A673 (cell line): ENCODE results near the gene CPEB4. TPM values are rescaled to one million over a fixed set of nuclear protein-coding genes. Genes with fewer than 3 reads are reported as not detected.

Source experiments
- BruUV-seq: library from RNA; stranded (reverse); fragments of 400-500 nt; replicated peaks from 2 replicates; lab custom pipeline; 2021; lab: Mats Ljungman, UMichigan
- CTCF ChIA-PET: fragments of 300-600 bp; sonication (Branson Sonifier 250); formaldehyde crosslinking; loops from one replicate; lab custom pipeline; 2022; ENCODE audit warnings: antibody characterized with exemption; lab: Charles Lee
- POLR2A ChIA-PET: fragments of 300-600 bp; sonication (Branson Sonifier 250); formaldehyde crosslinking; loops from one replicate; lab custom pipeline; 2022; ENCODE audit warnings: antibody characterized with exemption; ENCODE audit not compliant: low non-redundant PET; lab: Charles Lee
- DNase-seq: peaks from one replicate; pipeline ENCODE4 v3.0.0-alpha.2; 2015; ENCODE audit warnings: low spot score
- H3K27ac ChIP-seq: fragments of 200-600 bp; sonication (generic); 2 replicates; pipeline ENCODE4 v1.5.1; 2016; ENCODE audit warnings: mixed run types, low read depth, mild to moderate bottlenecking, mixed read lengths, antibody characterized with exemption, low read length; ENCODE audit not compliant: poor library complexity, severe bottlenecking
- H3K27me3 ChIP-seq: fragments of 200-600 bp; sonication (generic); replicated peaks from 2 replicates; pipeline ENCODE4 v1.6.1; 2017; ENCODE audit warnings: mixed run types, low read depth, mild to moderate bottlenecking, mixed read lengths, antibody characterized with exemption, low read length; ENCODE audit not compliant: insufficient read depth, poor library complexity
- H3K36me3 ChIP-seq: fragments of 200-600 bp; sonication (generic); 2 replicates; pipeline ENCODE4 v1.6.1; 2016; ENCODE audit warnings: mixed run types, mild to moderate bottlenecking, mixed read lengths, antibody characterized with exemption, low read length; ENCODE audit not compliant: insufficient read depth, poor library complexity, severe bottlenecking
- H3K4me1 ChIP-seq: fragments of 200-600 bp; sonication (generic); 2 replicates; pipeline ENCODE4 v1.6.1; 2017; ENCODE audit warnings: mixed run types, mild to moderate bottlenecking, mixed read lengths, antibody characterized with exemption, low read length; ENCODE audit not compliant: insufficient read depth, poor library complexity, severe bottlenecking
- H3K4me3 ChIP-seq: fragments of 200-600 bp; sonication (generic); 2 replicates; pipeline ENCODE4 v1.5.1; 2016; ENCODE audit warnings: low read depth, mixed run types, mild to moderate bottlenecking, mixed read lengths, low read length; ENCODE audit not compliant: poor library complexity, severe bottlenecking
- H3K9me3 ChIP-seq: fragments of 200-600 bp; sonication (generic); 2 replicates; pipeline ENCODE4 v1.6.1; 2016; ENCODE audit warnings: mixed run types, low read depth, mild to moderate bottlenecking, mixed read lengths, antibody characterized with exemption, low read length; ENCODE audit not compliant: poor library complexity, severe bottlenecking
- EZH2 ChIP-seq: fragments of 200-600 bp; sonication (generic); IDR thresholded peaks from 2 replicates; pipeline ENCODE4 v1.6.1; 2017; ENCODE audit warnings: borderline replicate concordance, low read depth, mild to moderate bottlenecking, mixed read lengths, antibody characterized with exemption, low read length; ENCODE audit not compliant: poor library complexity, severe bottlenecking
- intact Hi-C: fragments of 100-400 bp; cut with micrococcal nuclease; formaldehyde crosslinking; loops from one replicate; pipeline ENCODE4 v1.10.0; 2022; ENCODE audit not compliant: unreplicated experiment
- total RNA-seq: library from RNA; stranded (reverse); gene quantifications from 2 replicates; pipeline ENCODE4 v1.2.3, GENCODE V29; 2021
- TF ChIP-seq, protein P1 (sequence below): fragments of 300-800, 200-600 bp; sonication (generic); conservative IDR thresholded peaks from 2 replicates; pipeline ENCODE4 v1.5.1; 2017; ENCODE audit warnings: low read depth, mild to moderate bottlenecking, antibody characterized with exemption, low read length, moderate library complexity, mixed read lengths

CPEB4 gene
- total RNA-seq, 1 experiment from 2014 or later, result 1.6 TPM

DNA sequence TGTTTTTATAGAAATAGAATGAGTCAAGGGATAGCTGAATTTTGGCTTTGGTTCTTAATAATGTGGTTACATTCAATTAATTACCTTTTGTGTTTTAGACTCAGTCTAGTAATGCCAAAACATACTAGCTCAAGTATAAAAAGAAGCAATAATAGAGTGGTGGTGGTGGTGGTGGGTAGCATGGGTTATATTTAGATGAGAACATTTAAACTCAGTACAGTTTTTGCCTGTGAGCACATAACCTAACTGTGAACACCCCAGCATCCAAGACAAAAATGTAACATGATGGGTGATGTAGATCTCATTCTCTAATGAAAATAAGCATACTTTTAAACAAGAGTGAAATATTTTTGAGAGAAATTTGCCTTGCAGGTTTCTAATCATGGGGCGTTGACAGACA, 14.2 kb downstream of the CPEB4 start:
- Histone ChIP-seq H3K27ac (no peak overlapping the region), H3K4me3 (no peak overlapping the region), H3K27me3 (no peaks in the 10 kb centered on the region), H3K36me3 (no peaks in the 10 kb centered on the region), H3K4me1 (no peaks in the 10 kb centered on the region), H3K9me3 (no peaks in the 10 kb centered on the region)
- ChIA-PET POLR2A (no interaction called here), CTCF (interaction anchor here (0.5 kb wide), 1 partner anchor 311 kb away, joined by 3 read pairs; no protein-coding TSS in a partner anchor)
- no peak for DNase-seq
- intact Hi-C loops, result no loop called here
- TF ChIP-seq, protein P1, sequence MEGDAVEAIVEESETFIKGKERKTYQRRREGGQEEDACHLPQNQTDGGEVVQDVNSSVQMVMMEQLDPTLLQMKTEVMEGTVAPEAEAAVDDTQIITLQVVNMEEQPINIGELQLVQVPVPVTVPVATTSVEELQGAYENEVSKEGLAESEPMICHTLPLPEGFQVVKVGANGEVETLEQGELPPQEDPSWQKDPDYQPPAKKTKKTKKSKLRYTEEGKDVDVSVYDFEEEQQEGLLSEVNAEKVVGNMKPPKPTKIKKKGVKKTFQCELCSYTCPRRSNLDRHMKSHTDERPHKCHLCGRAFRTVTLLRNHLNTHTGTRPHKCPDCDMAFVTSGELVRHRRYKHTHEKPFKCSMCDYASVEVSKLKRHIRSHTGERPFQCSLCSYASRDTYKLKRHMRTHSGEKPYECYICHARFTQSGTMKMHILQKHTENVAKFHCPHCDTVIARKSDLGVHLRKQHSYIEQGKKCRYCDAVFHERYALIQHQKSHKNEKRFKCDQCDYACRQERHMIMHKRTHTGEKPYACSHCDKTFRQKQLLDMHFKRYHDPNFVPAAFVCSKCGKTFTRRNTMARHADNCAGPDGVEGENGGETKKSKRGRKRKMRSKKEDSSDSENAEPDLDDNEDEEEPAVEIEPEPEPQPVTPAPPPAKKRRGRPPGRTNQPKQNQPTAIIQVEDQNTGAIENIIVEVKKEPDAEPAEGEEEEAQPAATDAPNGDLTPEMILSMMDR, result no peak
- no peak for TF ChIP-seq EZH2
- BruUV-seq, result no TSS peak

DNA sequence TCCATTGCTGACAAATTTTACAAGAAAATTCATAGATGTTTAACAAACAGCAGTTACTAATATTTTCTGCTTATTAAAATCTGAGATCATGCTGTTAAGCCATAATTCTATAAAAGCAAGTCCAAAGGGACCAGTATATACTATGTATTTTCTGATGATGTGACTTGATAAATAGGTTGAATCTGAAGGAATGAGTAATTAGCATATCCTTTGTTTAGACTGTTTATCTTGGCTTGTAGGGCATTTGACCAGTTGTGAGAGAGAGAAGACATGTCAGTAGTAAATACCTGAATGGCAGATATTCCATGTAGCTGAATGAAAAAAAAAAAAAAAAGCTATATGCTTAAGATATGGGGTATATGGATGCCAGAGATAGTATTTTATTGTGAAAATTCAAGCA, 14.6 kb downstream of the CPEB4 start:
- Histone ChIP-seq H3K27me3 (no peaks in the 10 kb centered on the region), H3K4me1 (no peaks in the 10 kb centered on the region), H3K4me3 (no peak overlapping the region), H3K27ac (no peak overlapping the region), H3K9me3 (no peaks in the 10 kb centered on the region), H3K36me3 (no peaks in the 10 kb centered on the region)
- intact Hi-C loops, result no loop called here
- POLR2A ChIA-PET, result no interaction called here
- CTCF ChIA-PET, result interaction anchor here (0.5 kb wide), 1 partner anchor 311 kb away, joined by 3 read pairs; no protein-coding TSS in a partner anchor
- no peak for DNase-seq
- TF ChIP-seq, protein P1, result no peak
- TF ChIP-seq EZH2, result no peak
- BruUV-seq, result no TSS peak

DNA sequence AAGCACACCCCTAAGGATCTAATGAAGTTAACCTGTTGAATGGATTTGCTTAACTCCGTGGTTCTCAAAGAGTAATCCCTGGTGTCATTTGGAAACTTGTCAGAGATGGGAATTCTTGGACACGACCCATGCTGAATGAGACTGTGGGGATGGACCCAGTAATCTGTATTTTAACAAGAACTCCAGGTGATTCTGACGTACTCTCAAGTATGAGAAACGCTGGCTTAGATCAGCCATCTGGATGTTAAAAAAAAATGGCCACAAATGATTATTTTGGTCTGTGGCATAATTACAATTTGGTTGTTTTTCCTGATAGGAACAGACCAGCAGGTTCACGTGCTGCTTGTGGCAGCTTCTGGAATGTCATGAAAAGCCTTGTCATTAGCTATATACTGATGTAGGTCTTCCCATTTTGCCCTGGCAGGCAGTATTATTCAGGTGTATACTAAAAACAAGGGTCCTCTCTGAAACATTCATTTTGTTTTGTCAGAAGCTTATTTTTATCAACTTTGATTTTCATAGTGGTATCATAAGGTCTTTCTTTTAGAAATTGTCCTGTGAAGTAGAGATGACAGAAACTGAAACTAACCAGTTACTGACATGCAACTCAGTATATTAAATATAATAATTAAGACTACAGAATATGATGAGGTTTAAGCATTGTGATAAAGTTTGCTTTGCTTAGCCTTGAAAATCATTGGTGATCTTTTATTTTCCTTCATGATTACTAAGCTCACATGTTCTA, 15.4 kb downstream of the CPEB4 start:
- BruUV-seq, result no TSS peak
- POLR2A ChIA-PET, result no interaction called here
- Histone ChIP-seq H3K27ac (no peak overlapping the region), H3K36me3 (no peaks in the 10 kb centered on the region), H3K27me3 (no peaks in the 10 kb centered on the region), H3K4me1 (no peaks in the 10 kb centered on the region), H3K4me3 (no peak overlapping the region), H3K9me3 (no peaks in the 10 kb centered on the region)
- intact Hi-C loops, result no loop called here
- CTCF ChIA-PET, result no interaction called here
- DNase-seq, result no peak
- no peak for TF ChIP-seq EZH2
- TF ChIP-seq, protein P1, result no peak
